Measurements from ENCODE around the gene ARMCX5. TPM values are rescaled to one million over a fixed set of nuclear protein-coding genes. Genes with fewer than 3 reads are reported as not detected.

Gene ARMCX5
- total RNA-seq, 1 donor from 2014 or later: 16.7 TPM

GRCh38 chrX:102637561-102637960, 38.2 kb downstream of the ARMCX5 start:
- H3K27ac Mint-ChIP-seq: no peak overlapping the region
- H3K27me3 Mint-ChIP-seq (ENCODE audit: low read depth): no peaks in the 10 kb centered on the region
- TF ChIP-seq, protein P1, sequence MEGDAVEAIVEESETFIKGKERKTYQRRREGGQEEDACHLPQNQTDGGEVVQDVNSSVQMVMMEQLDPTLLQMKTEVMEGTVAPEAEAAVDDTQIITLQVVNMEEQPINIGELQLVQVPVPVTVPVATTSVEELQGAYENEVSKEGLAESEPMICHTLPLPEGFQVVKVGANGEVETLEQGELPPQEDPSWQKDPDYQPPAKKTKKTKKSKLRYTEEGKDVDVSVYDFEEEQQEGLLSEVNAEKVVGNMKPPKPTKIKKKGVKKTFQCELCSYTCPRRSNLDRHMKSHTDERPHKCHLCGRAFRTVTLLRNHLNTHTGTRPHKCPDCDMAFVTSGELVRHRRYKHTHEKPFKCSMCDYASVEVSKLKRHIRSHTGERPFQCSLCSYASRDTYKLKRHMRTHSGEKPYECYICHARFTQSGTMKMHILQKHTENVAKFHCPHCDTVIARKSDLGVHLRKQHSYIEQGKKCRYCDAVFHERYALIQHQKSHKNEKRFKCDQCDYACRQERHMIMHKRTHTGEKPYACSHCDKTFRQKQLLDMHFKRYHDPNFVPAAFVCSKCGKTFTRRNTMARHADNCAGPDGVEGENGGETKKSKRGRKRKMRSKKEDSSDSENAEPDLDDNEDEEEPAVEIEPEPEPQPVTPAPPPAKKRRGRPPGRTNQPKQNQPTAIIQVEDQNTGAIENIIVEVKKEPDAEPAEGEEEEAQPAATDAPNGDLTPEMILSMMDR (IDR thresholded peaks at IDR 0.05; ENCODE audit: unreplicated experiment): no peak
- no peak for DNase-seq (ENCODE audit: low spot score in 2 of 2, unreplicated experiment in 2 of 2)
- H3K36me3 Mint-ChIP-seq: peaks cover 47% of the 10 kb centered on the region
- H3K4me3 Mint-ChIP-seq: no peak overlapping the region
- no peaks in the 10 kb centered on the region for H3K4me1 Mint-ChIP-seq
- peaks cover 71% of the 10 kb centered on the region for H3K9me3 Mint-ChIP-seq

DNA sequence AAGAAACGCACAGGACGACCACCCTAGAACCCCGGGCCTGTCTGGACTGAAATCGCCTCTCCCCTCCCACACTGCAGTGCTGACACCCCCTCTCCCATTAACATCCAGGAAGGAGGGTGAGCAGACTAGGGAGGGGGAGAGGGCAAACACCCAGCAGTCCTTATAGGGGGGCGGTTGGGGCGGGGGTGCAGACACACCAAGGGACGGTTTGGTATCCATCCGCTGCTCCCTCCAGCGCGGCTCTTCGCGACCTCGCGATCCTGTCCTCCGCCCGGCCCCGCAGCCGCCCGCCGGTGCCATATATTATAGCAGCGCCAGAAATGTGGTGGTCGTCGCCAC, 51.6 kb downstream of the ARMCX5 start:
- no peaks in the 10 kb centered on the region for H3K27me3 Mint-ChIP-seq (ENCODE audit: low read depth)
- H3K9me3 Mint-ChIP-seq: peaks cover 26% of the 10 kb centered on the region
- peaks cover 8% of the 10 kb centered on the region for H3K4me1 Mint-ChIP-seq
- no peak overlapping the region for H3K27ac Mint-ChIP-seq
- TF ChIP-seq, protein P1 (IDR thresholded peaks at IDR 0.05; ENCODE audit: unreplicated experiment): no peak
- DNase-seq (ENCODE audit: low spot score in 2 of 2, unreplicated experiment in 2 of 2): no peak
- H3K36me3 Mint-ChIP-seq: peaks cover 12% of the 10 kb centered on the region
- H3K4me3 Mint-ChIP-seq: peak overlapping the region; percentile 84

DNA sequence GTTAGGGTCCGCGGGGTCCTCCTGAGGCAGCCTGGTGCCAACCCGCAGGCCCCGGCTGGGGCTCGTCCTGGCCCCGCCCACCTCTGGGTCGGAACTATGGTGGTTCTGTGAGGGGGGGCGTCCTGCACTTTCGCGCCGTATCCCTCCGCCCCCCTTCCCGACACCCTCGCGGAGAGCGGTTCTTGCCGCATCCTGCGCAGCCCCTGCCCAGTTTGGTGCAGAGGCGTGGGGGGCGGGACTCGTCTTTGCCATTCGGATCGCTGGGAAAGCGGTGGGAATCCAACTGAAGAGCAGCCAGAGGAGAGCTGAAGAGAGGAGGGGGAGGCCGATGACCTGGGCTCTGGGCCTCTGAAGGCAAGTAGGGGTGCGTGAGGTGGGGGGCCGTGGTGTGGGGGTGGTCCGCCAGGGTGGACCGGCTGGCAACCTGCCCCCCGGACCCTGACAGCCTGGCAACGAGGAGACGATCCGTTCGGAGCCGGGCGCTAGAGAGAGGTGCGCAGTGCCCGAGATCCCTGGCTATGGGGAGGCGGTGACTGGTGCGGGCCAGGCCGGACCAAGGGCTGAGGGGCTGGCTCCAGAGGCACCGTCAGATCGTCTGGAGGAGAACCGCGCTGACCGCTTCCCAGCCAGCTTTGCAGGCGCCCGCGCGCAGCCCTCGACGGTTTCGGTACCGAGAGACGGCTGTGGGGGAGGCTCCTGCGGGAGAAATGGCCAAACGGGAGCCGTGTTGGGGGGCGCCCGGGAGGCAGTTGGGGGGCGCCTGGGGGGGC, 52.1 kb downstream of the ARMCX5 start, which contains the start of gene GPRASP1:
Gene GPRASP1 (plus strand): TSS at position 242 of the 770 bp plus-strand sequence. CDS start 2,431 bp downstream, outside the sequence.
- peak within 1 kb of the TSS; percentile 56 for H3K27ac Mint-ChIP-seq
- peak within 1 kb of the TSS; percentile 84 for H3K4me3 Mint-ChIP-seq
- TF ChIP-seq, protein P1 (IDR thresholded peaks at IDR 0.05; ENCODE audit: unreplicated experiment): no peak
- peaks cover 9% of the 10 kb centered on the region for H3K36me3 Mint-ChIP-seq
- peaks cover 8% of the 10 kb centered on the region for H3K4me1 Mint-ChIP-seq
- no peaks in the 10 kb centered on the region for H3K27me3 Mint-ChIP-seq (ENCODE audit: low read depth)
- H3K9me3 Mint-ChIP-seq: peaks cover 31% of the 10 kb centered on the region
- peak in 1 of 2 experiments; percentile 50 for DNase-seq (ENCODE audit: low spot score in 2 of 2, unreplicated experiment in 2 of 2)

GRCh38 chrX:102652031-102652688, 52.8 kb downstream of the ARMCX5 start:
- Mint-ChIP-seq H3K27me3 (ENCODE audit: low read depth) (no peaks in the 10 kb centered on the region), H3K27ac (peak overlapping the region; percentile 56), H3K9me3 (peaks cover 27% of the 10 kb centered on the region), H3K36me3 (peaks cover 4% of the 10 kb centered on the region), H3K4me1 (peaks cover 8% of the 10 kb centered on the region), H3K4me3 (peak overlapping the region; percentile 84)
- no peak for DNase-seq (ENCODE audit: low spot score in 2 of 2, unreplicated experiment in 2 of 2)
- TF ChIP-seq, protein P1 (IDR thresholded peaks at IDR 0.05; ENCODE audit: unreplicated experiment): peak; percentile 17

Other genes with a start within 250 kb of the ARMCX5 start
- not detected in 3 replicates for gene NXF2B, start 159.5 kb upstream of the ARMCX5 start, total RNA-seq
- gene TCP11X2, start 127.7 kb upstream of the ARMCX5 start, total RNA-seq: not detected in 3 replicates
- 20.7 to 21.8 TPM (median 20.8 TPM) in 3 replicates for gene TMSB15A, start 82.8 kb upstream of the ARMCX5 start, total RNA-seq
- 8.8 to 10.0 TPM (median 9.6 TPM) in 3 replicates for gene GPRASP1, start 52.0 kb downstream of the ARMCX5 start, total RNA-seq
- 22.5 to 25.7 TPM (median 23.5 TPM) in 3 replicates for gene GPRASP2, start 112.9 kb downstream of the ARMCX5 start, total RNA-seq
- gene GPRASP3, start 121.2 kb downstream of the ARMCX5 start, total RNA-seq: 8.4 to 10.0 TPM (median 8.5 TPM) in 3 replicates